Lower leg skin (tissue), 4 donors: ENCODE data around the gene FAM8A1. TPM values are rescaled to one million over a fixed set of nuclear protein-coding genes. Genes with fewer than 3 reads are reported as not detected.

Experiments
- DNase-seq, 2 donors: peaks; one replicate each; pipeline ENCODE4 v3.0.0-alpha.2; 2019; ENCODE audit warnings: low spot score in 2 of 2
- H3K4me3 ChIP-seq: fragments of 200-600 bp; sonication (generic); 2 replicates; pipeline ENCODE4 v1.5.1; 2017; ENCODE audit warnings: mild to moderate bottlenecking, low read depth; ENCODE audit not compliant: poor library complexity, severe bottlenecking
- POLR2A ChIP-seq, 2 donors: fragments of 450-650 bp; IDR thresholded peaks; one replicate each; pipeline ENCODE4 v1.6.1; 2016 to 2017; ENCODE audit warnings: antibody characterized with exemption in 2 of 2, mild to moderate bottlenecking in 1 of 2, moderate library complexity in 1 of 2
- WGBS, 2 donors: methylation state at CpG; one replicate each; pipeline ENCODE4 v1.1.5; 2018; 5-methylcytosine and 5-hydroxymethylcytosine counted together
- intact Hi-C: fragments of 100-400 bp; cut with DNase I; formaldehyde crosslinking; loops from one replicate; pipeline ENCODE4 v1.15.0; 2023; ENCODE audit warnings: low total_unique reads
- total RNA-seq, 4 donors: library from RNA; depleted of rRNA; stranded (reverse); fragments of >200 nt; gene quantifications; one replicate each; pipeline ENCODE4 v1.1.0, GENCODE V29; 2016
- TF ChIP-seq, protein P1 (sequence below), 3 donors: fragments of 450-650 bp; IDR thresholded peaks; one replicate each; pipeline ENCODE4 v1.5.1; 2016; ENCODE audit warnings: antibody characterized with exemption in 3 of 3, mild to moderate bottlenecking in 3 of 3, moderate library complexity in 2 of 3

The FAM8A1 gene, protein sequence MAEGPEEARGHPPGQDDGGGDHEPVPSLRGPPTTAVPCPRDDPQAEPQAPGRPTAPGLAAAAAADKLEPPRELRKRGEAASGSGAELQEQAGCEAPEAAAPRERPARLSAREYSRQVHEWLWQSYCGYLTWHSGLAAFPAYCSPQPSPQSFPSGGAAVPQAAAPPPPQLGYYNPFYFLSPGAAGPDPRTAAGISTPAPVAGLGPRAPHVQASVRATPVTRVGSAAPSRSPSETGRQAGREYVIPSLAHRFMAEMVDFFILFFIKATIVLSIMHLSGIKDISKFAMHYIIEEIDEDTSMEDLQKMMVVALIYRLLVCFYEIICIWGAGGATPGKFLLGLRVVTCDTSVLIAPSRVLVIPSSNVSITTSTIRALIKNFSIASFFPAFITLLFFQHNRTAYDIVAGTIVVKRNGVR
- 10 to 100 TPM; 32.9 to 42.0 (median 34.6) TPM for total RNA-seq

DNA sequence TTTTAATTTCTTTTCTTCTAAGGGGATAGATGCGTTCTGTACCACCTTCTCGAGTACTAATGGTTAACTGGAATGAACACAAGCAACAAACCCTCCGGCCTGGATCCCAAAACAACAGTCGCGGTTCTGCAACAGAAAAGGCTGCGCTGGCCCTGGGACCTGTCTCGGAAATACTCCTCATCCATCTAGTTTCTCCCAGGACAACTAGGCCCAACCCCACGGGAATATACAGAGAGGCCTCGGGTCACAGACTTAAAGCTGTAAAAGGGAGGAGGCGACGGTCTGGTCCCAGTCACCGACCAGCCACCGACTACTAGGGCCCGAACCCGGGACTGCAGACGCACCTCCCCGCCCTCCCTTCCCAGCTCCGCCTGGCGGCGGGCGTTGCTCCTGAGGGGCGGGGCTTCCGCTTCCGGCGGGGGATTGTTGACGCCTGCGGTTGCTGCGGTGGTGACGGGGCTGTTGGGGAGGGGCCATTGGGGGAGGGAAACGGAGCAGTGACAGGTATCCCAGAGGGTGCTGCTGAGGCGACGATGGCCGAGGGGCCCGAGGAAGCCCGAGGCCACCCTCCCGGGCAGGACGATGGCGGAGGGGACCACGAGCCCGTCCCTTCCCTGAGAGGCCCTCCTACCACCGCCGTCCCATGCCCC, at the start of gene FAM8A1:
FAM8A1 (plus strand) TSS at position 426 of the 650 bp plus-strand sequence; CDS start at position 534, 108 bp downstream.
- intact Hi-C loops = no loop called here
- peak; percentile 93 to 99 for DNase-seq
- 9 to 17% methylated on average over 12 to 29 of the region's 42 CpGs for WGBS, 2 donors
- no peak for TF ChIP-seq POLR2A (IDR thresholded peaks at IDR 0.05)
- TF ChIP-seq, protein P1, sequence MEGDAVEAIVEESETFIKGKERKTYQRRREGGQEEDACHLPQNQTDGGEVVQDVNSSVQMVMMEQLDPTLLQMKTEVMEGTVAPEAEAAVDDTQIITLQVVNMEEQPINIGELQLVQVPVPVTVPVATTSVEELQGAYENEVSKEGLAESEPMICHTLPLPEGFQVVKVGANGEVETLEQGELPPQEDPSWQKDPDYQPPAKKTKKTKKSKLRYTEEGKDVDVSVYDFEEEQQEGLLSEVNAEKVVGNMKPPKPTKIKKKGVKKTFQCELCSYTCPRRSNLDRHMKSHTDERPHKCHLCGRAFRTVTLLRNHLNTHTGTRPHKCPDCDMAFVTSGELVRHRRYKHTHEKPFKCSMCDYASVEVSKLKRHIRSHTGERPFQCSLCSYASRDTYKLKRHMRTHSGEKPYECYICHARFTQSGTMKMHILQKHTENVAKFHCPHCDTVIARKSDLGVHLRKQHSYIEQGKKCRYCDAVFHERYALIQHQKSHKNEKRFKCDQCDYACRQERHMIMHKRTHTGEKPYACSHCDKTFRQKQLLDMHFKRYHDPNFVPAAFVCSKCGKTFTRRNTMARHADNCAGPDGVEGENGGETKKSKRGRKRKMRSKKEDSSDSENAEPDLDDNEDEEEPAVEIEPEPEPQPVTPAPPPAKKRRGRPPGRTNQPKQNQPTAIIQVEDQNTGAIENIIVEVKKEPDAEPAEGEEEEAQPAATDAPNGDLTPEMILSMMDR (IDR thresholded peaks at IDR 0.05) = no peak
- peak within 1 kb of the TSS; percentile 95 for H3K4me3 ChIP-seq

DNA sequence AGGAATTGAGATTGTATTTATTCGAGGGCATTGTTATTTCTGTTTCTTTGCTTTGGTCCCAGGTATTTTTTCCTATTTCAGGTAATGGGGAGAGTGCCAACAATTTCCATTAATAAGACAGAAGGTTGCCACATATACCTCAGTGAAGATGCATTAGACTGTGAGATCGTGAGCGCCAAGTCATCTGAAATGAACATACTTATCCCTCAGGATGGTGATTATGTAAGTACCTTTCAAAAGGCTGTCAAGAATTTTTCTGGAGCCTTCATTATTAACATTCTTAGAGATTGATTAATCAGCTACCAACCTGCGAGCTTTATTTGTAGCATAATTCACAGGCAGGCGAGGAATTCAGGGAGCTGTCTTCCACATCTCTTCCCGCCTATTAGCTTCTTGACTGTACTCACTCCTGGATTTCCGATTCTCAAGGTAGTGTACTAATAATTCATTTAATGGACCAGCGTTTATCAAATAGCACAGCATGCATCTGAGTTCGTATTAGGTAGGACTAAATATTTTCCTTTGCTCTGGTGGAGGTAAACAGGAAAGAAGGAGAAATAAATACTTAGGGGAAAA, 48.6 kb upstream of the FAM8A1 start:
- WGBS, 2 donors = 93% methylated on average over 9 of the region's 9 CpGs
- no peak overlapping the region for H3K4me3 ChIP-seq
- no peak for DNase-seq

DNA sequence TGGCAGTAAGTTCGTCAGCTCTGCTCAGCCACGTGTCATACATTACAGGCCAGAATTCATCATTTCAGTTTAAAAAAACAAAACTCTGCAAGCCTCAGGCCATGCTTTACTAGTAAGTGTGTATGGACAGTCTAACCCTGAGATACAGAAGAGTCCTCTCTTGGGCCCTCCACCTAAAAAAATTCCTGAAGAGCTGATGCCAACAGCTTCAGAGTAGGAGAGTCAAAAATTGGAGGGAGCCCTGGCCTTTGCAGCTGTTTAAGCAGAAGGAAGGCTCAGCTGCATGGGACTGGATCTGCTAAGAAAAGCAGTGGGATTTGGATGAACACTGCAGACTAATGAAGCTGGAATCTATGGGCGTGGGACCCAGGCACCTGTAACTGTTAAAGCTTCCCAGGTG, 47.2 kb upstream of the FAM8A1 start:
- H3K4me3 ChIP-seq = no peak overlapping the region
- DNase-seq = no peak
- 82 to 92% methylated on average over 3 of the region's 3 CpGs for WGBS, 2 donors
- TF ChIP-seq, protein P1 (IDR thresholded peaks at IDR 0.05) = no peak
- no peak for TF ChIP-seq POLR2A (IDR thresholded peaks at IDR 0.05)
- intact Hi-C loops = no loop called here

More for the DNA sequence above, 48.6 kb upstream of the FAM8A1 start:
- intact Hi-C loops = no loop called here
- no peak for TF ChIP-seq POLR2A (IDR thresholded peaks at IDR 0.05)
- TF ChIP-seq, protein P1 (IDR thresholded peaks at IDR 0.05) = no peak

DNA sequence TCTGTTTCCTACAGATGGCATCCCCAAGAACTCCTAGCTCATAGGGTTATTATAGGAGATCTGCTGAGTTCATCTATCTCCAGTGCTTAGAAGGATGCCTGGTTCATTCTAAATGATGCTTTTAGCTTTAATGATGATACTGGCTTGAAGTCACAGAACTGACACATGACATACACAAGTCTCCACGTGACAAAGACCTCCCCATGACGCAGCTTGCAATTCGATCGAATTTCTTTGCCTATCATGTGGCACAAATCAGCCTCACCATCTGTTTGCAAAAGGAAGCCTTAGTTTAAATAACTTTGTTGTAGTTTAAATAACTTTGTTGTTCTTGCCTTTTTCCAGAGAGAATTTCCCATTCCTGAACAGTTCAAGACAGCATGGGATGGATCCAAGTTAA, 44.1 kb upstream of the FAM8A1 start:
- no peak overlapping the region for H3K4me3 ChIP-seq
- TF ChIP-seq POLR2A (IDR thresholded peaks at IDR 0.05) = no peak
- TF ChIP-seq, protein P1 (IDR thresholded peaks at IDR 0.05) = no peak
- WGBS, 2 donors = 76 to 79% methylated on average over 4 of the region's 4 CpGs
- DNase-seq = no peak
- intact Hi-C loops = no loop called here

DNA sequence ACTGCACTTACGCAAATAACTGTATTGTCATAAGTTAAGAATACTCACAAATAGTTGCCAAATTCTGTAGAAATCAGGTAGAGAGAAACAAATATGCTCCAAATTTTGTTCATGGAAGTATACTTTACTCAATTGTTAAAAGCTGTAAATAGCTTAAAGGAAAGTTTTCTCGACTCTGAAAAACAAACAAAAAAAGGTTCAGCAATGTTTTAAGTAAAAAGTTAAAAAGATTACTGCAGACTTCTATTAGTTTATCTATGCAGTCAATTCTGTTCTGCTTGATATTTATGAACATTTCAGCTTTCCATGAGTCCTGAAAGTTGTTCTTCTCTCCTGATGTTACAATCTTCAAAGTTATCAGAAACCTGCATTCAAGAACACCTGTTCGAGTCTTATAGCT, 37.5 kb upstream of the FAM8A1 start:
- WGBS, 2 donors = 90 to 93% methylated on average over 3 of the region's 3 CpGs
- DNase-seq = no peak
- H3K4me3 ChIP-seq = no peak overlapping the region
- intact Hi-C loops = no loop called here
- TF ChIP-seq, protein P1 (IDR thresholded peaks at IDR 0.05) = no peak
- TF ChIP-seq POLR2A (IDR thresholded peaks at IDR 0.05) = no peak
